ENCODE measurements around the gene RMRP.

RMRP gene

GRCh38 chr9:35609001-35609819, 48.6 kb downstream of the RMRP start:
- no peak for DNase-seq

DNA sequence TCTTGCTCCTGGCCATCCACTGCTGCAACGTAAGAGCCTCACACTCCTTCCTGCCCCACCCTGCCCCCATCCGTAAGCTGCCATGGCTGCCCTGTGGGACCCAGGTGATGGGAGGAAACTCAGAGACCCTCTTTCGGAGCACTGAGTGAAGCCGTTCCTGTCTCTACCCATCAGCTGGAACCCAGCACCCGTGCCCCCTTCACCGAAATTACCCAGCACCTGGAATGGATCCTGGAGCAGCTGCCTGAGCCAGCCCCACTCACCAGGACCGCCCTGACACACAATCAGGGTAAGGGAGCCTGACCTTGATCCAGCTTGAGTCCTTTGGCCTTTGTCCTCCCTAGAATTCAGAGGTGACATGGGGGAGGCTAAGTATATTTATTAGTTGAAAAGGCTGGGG, 49.6 kb downstream of the RMRP start:
- no peak for DNase-seq
